Transverse colon (tissue), 4 donors: ENCODE measurements around the gene COP1. TPM values are rescaled to one million over a fixed set of nuclear protein-coding genes. Genes with fewer than 3 reads are reported as not detected.
"Not testable (repeated sequence)": the region's sequence is repeated elsewhere in the genome, so short reads cannot be mapped to it uniquely, and the experiment has no call there.

Experiments used
- DNase-seq: peaks from one replicate; pipeline ENCODE4 v3.0.0-alpha.2; 2019
- H3K27ac ChIP-seq, 4 donors: fragments of 200-600 bp; sonication (generic); 2 replicates each; pipeline ENCODE4 v1.5.1; 2016 to 2018; ENCODE audit warnings: inconsistent platforms in 4 of 4
- H3K27me3 ChIP-seq: fragments of 200-600 bp; sonication (generic); 2 replicates; pipeline ENCODE4 v1.5.1; 2017; ENCODE audit warnings: inconsistent platforms
- H3K36me3 ChIP-seq, 4 donors: fragments of 200-600 bp; sonication (generic); 2 replicates each; pipeline ENCODE4 v1.5.1; 2017 to 2019; ENCODE audit warnings: inconsistent platforms in 4 of 4
- H3K4me1 ChIP-seq, 4 donors: fragments of 200-600 bp; sonication (generic); 2 replicates each; pipeline ENCODE4 v1.5.1; 2017 to 2020; ENCODE audit warnings: inconsistent platforms in 4 of 4
- H3K4me3 ChIP-seq, 4 donors: fragments of 200-600 bp; sonication (generic); 1 replicate in 1 of 4; 2 replicates in 3 of 4; pipeline versions ENCODE4 v1.5.1 to v1.6.1; 2017 to 2019; ENCODE audit warnings: inconsistent platforms in 4 of 4
- H3K9me3 ChIP-seq, 2 donors: fragments of 200-600 bp; sonication (generic); 2 replicates each; pipeline ENCODE4 v1.5.1; 2017 to 2019; ENCODE audit warnings: inconsistent platforms in 2 of 2
- EP300 ChIP-seq: sonication (generic); formaldehyde crosslinking; IDR thresholded peaks from one replicate; pipeline ENCODE4 v1.6.1; 2017; ENCODE audit warnings: antibody characterized with exemption, low read depth
- POLR2A ChIP-seq: fragments of 450-650 bp; IDR thresholded peaks from one replicate; pipeline ENCODE4 v1.6.1; 2016; ENCODE audit warnings: antibody characterized with exemption, mild to moderate bottlenecking, moderate library complexity
- POLR2AphosphoS5 ChIP-seq, 3 donors: sonication (generic); formaldehyde crosslinking; IDR thresholded peaks; one replicate each; pipeline ENCODE4 v1.6.1; 2016; ENCODE audit warnings: antibody characterized with exemption in 3 of 3
- WGBS, 2 donors: methylation state at CpG; one replicate each; pipeline ENCODE4 v1.1.5; 2018; ENCODE audit warnings: low coverage in 1 of 2; 5-methylcytosine and 5-hydroxymethylcytosine counted together
- in situ Hi-C, 4 donors: fragments of 200-750 bp; cut with MboI; loops; one replicate each; pipeline versions ENCODE4 v1.15.0 to v1.15.1; 2017; ENCODE audit warnings: low sequenced_read_pairs in 3 of 4, low pct_ligation_motif_present in 1 of 4, low pct_unique_long_range_greater_than_20kb in 1 of 4
- intact Hi-C: fragments of 100-400 bp; cut with DNase I; formaldehyde crosslinking; loops from one replicate; pipeline ENCODE4 v1.15.1; 2023; ENCODE audit warnings: low total_unique reads
- total RNA-seq, 4 donors: library from RNA; depleted of rRNA; stranded (reverse); fragments of >200 nt; gene quantifications; one replicate each; pipeline ENCODE4 v1.1.0, GENCODE V29; 2016
- TF ChIP-seq, protein P1 (sequence below), 5 experiments: fragments of 200-600 bp in 3 of 5; fragments of 450-650 bp in 2 of 5; sonication (generic) in 3 of 5; IDR thresholded peaks; 1 replicate in 2 of 5; 2 replicates in 3 of 5; pipeline ENCODE4 v1.5.1; 2016 to 2017; ENCODE audit warnings: antibody characterized with exemption in 5 of 5, inconsistent platforms in 3 of 5, mild to moderate bottlenecking in 2 of 5, moderate library complexity in 1 of 5

The COP1 gene
- total RNA-seq, 4 donors from 2014 or later: 52.3 to 190 (median 109) TPM

DNA sequence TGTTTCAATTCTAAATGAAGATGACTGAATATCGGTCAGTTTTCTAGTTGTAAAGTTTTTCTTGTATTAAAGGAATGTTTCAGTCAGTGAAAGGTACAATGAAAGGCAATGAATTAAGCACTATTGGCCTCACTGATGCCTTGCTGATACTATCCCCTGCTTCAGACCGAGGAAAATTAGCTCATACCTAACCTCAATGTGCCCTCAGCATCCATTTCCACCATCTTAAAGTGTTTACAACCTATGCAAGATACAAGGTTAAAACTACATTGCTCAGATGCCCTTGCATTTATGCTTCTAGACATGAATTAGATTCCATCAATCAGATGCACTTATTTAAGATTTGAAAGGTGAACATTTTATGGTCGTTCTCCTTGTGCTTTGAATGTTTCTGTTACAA lies 184.5 kb downstream of the COP1 start:
- H3K36me3 ChIP-seq: peaks cover 0 to 8% (median 0%) of the 10 kb centered on the region in 4 donors
- no peak for TF ChIP-seq POLR2AphosphoS5 (IDR thresholded peaks at IDR 0.05)
- TF ChIP-seq, protein P1, sequence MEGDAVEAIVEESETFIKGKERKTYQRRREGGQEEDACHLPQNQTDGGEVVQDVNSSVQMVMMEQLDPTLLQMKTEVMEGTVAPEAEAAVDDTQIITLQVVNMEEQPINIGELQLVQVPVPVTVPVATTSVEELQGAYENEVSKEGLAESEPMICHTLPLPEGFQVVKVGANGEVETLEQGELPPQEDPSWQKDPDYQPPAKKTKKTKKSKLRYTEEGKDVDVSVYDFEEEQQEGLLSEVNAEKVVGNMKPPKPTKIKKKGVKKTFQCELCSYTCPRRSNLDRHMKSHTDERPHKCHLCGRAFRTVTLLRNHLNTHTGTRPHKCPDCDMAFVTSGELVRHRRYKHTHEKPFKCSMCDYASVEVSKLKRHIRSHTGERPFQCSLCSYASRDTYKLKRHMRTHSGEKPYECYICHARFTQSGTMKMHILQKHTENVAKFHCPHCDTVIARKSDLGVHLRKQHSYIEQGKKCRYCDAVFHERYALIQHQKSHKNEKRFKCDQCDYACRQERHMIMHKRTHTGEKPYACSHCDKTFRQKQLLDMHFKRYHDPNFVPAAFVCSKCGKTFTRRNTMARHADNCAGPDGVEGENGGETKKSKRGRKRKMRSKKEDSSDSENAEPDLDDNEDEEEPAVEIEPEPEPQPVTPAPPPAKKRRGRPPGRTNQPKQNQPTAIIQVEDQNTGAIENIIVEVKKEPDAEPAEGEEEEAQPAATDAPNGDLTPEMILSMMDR (IDR thresholded peaks at IDR 0.05): no peak
- no peak for TF ChIP-seq POLR2A
- no peak for TF ChIP-seq EP300
- WGBS, 2 donors: 77 to 83% methylated on average over 3 of the region's 3 CpGs
- no peak for DNase-seq
- H3K4me1 ChIP-seq: no peaks in the 10 kb centered on the region
- intact Hi-C loops: no loop called here
- H3K27ac ChIP-seq: no peak overlapping the region
- H3K4me3 ChIP-seq: no peak overlapping the region
- H3K9me3 ChIP-seq: no peaks in the 10 kb centered on the region
- no peaks in the 10 kb centered on the region for H3K27me3 ChIP-seq
- in situ Hi-C loops: no loop called here

DNA sequence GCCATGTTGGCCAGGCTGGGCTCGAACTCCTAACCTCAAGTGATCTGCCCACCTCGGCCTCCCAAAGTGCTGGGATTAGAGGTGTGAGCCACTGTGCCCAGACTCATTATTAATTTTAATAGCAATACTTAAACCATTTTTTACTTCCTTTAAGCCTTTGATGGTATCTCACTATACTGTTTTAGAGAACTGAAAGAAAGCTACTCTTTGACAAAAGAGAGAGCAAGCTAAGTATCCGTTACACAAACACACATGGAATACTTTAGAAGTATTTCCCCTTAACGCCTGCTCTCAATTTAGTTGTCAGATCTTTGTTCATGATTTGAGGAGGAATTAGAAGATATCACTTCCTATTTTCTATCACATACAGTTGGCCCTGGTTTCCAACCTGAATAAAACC lies 189.4 kb downstream of the COP1 start:
- in situ Hi-C loops: no loop called here
- DNase-seq: no peak
- no peaks in the 10 kb centered on the region for H3K27me3 ChIP-seq
- peaks cover 0 to 8% (median 2%) of the 10 kb centered on the region in 4 donors for H3K36me3 ChIP-seq
- no peaks in the 10 kb centered on the region for H3K9me3 ChIP-seq
- H3K4me1 ChIP-seq: no peaks in the 10 kb centered on the region
- no peak for TF ChIP-seq POLR2AphosphoS5 (IDR thresholded peaks at IDR 0.05)
- TF ChIP-seq EP300: no peak
- TF ChIP-seq POLR2A: no peak
- TF ChIP-seq, protein P1 (IDR thresholded peaks at IDR 0.05): no peak
- no peak overlapping the region for H3K27ac ChIP-seq
- H3K4me3 ChIP-seq: no peak overlapping the region
- 86 to 100% methylated on average over 2 to 4 of the region's 4 CpGs for WGBS, 2 donors
- intact Hi-C loops: no loop called here

DNA sequence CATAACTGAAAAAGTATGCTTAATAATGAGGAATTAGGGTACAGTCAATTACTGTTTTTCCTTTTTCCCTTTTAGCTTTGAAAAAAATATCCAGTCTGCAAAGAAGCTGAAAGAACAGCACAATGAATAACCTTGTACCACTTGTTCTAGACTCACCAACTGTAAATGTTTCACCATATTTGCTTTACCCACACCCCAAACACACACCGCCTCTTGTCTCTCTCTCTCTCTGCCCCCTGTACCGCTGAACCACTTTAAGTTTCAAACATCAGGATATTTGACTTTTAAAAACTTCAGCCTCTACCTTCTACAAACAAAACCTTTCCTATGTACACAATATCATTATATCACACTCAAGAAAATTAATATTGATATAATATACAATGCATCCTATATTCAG lies 197.1 kb downstream of the COP1 start:
- Histone ChIP-seq H3K27ac (no peak overlapping the region), H3K36me3 (peaks cover 0 to 25% (median 1%) of the 10 kb centered on the region in 4 donors), H3K4me1 (no peaks in the 10 kb centered on the region), H3K9me3 (no peaks in the 10 kb centered on the region), H3K4me3 (no peak overlapping the region), H3K27me3 (no peaks in the 10 kb centered on the region)
- 97 to 100% methylated on average over 2 of the region's 2 CpGs for WGBS, 2 donors
- DNase-seq: no peak
- intact Hi-C loops (no loop called here), in situ Hi-C loops (no loop called here)
- TF ChIP-seq POLR2AphosphoS5 (IDR thresholded peaks at IDR 0.05) (no peak), EP300 (no peak), POLR2A (no peak)
- TF ChIP-seq, protein P1 (IDR thresholded peaks at IDR 0.05): no peak

DNA sequence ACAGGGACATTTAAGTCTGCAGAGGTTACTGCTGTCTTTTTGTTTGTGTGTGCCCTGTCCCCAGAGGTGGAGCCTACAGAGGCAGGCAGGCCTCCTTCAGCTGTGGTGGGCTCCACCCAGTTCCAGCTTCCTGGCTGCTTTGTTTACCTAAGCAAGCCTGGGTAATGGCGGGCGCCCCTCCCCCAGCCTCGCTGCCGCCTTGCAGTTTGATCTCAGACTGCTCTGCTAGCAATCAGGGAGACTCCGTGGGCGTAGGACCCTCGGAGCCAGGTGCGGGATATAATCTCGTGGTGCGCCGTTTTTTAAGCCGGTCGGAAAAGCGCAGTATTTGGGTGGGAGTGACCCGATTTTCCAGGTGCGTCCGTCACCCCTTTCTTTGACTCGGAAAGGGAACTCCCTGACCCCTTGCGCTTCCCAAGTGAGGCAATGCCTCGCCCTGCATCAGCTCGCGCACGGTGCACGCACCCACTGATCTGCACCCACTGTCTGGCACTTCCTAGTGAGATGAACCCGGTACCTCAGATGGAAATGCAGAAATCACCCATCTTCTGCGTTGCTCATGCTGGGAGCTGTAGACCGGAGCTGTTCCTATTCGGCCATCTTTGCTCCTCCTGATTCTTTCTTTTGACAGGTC lies 199.2 kb downstream of the COP1 start:
- H3K4me3 ChIP-seq, DNase-seq, H3K4me1 ChIP-seq, in situ Hi-C loops, H3K27me3 ChIP-seq, H3K27ac ChIP-seq, H3K9me3 ChIP-seq, intact Hi-C loops: not testable (repeated sequence)
- 98% methylated on average over 9 to 28 of the region's 28 CpGs for WGBS, 2 donors
- H3K36me3 ChIP-seq: peaks cover 0 to 22% (median 1%) of the 10 kb centered on the region in 4 donors

DNA sequence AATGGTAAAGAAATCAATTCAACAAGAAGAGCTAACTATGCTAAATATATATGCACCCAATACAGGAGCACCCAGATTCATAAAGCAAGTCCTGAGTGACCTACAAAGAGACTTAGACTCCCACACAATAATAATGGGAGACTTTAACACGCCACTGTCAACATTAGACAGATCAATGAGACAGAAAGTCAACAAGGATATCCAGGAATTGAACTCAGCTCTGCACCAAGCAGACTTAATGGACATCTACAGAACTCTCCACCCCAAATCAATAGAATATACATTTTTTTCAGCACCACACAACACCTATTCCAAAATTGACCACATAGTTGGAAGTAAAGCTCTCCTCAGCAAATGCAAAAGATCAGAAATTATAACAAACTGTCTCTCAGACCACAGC lies 212.4 kb downstream of the COP1 start:
- H3K9me3 ChIP-seq, H3K36me3 ChIP-seq, in situ Hi-C loops, H3K4me1 ChIP-seq, H3K27me3 ChIP-seq, intact Hi-C loops, DNase-seq, H3K27ac ChIP-seq, H3K4me3 ChIP-seq: not testable (repeated sequence)
- 100% methylated on average over 1 of the region's 1 CpG for WGBS, 2 donors

DNA sequence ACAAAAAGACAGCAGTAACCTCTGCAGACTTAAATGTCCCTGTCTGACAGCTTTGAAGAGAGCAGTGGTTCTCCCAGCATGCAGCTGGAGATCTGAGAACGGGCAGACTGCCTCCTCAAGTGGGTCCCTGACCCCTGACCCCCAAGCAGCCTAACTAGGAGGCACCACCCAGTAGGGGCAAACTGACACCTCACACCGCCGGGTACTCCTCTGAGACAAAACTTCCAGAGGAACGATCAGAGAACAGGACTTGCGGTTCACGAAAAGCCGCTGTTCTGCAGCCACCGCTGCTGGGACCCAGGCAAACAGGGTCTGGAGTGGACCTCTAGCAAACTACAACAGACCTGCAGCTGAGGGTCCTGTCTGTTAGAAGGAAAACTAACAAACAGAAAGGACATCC lies 214.3 kb downstream of the COP1 start:
- H3K4me1 ChIP-seq, DNase-seq, H3K9me3 ChIP-seq, H3K27me3 ChIP-seq, H3K36me3 ChIP-seq, H3K4me3 ChIP-seq, H3K27ac ChIP-seq, in situ Hi-C loops, intact Hi-C loops: not testable (repeated sequence)
- WGBS, 2 donors: 83% methylated on average over 8 of the region's 8 CpGs; no CpG with 5 or more reads in 1 of the 2 donors

DNA sequence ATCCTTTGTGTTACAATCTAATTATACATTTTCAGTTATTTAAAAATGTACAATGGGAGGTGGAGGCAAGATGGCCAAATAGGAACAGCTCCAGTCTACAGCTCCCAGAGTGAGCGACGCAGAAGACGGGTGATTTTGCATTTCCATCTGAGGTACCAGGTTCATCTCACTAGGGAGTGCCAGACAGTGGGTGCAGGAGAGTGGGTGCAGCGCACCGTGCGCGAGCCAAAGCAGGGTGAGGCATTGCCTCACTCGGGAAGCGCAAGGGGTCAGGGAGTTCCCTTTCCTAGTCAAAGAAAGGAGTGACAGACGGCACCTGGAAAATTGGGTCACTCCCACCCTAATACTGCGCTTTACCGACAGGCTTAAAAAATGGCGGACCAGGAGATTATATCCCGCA lies 214.9 kb downstream of the COP1 start:
- H3K27me3 ChIP-seq, H3K4me3 ChIP-seq, in situ Hi-C loops, H3K9me3 ChIP-seq, H3K36me3 ChIP-seq, H3K27ac ChIP-seq, intact Hi-C loops, H3K4me1 ChIP-seq, DNase-seq: not testable (repeated sequence)
- 92 to 100% methylated on average over 3 to 14 of the region's 14 CpGs for WGBS, 2 donors
